Epidermal melanocyte (primary cell): ENCODE data around the gene RNF166.

Experiments used
- DNase-seq: peaks from one replicate; pipeline ENCODE4 v3.0.0; 2011; ENCODE audit warnings: low spot score; ENCODE audit not compliant: insufficient read length

The RNF166 gene

DNA sequence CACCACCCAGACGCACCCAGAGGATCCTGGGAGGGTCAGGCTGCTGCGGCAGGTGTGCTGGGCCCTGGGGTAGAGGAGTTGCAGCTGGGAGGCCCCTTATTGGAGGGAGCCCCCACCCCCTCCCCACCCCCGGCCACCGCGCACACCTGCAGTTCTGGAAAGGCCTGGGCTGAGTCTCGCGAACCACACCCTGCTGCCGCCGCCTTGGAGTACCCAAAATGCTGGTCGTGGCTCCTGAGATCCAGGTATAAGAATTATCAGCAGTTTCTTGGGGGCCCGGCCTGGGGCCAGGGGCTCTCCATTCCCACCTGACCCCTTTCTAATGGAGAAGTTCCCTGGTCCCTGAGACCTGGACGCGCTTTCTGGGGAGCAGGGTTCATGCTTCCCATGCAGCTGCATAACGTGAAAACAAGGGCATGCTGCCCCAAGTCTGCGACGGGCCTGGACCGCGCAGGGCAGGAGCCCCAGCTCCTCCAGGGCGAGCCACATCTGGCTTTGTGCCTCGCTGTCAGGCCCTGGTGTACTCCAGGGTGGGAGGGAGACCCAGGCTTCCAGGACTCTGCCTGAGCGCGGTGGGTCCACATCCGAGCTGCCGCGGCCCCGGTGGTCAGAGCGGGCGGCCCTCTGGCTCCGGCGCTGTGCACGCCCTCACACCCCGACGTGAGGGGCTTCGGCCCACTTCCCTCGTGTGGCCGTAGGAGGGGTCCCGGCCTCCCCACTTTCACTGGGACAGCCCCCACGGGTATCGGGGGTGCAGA, 12.6 kb downstream of the RNF166 start:
- no peak for DNase-seq

DNA sequence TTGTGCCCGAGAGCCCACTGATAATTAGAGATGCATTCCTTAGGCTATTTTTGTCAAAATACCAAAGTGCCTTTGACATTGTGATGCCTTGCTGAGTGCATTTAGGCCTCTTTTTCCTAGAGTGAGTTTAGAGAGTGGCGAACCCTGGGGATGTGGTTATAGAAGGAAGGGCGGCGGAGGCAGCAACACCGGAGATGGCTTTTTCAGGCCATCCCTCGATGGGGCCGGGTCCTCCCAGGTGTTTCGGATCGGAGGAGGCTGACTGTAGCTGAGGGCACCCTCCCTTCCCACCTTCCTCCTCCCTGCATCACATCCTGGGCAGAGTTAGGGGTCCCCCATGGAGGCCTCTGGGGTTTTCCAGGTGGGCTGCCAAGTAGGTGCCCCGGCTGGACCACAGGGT, 13.3 kb downstream of the RNF166 start:
- no peak for DNase-seq

DNA sequence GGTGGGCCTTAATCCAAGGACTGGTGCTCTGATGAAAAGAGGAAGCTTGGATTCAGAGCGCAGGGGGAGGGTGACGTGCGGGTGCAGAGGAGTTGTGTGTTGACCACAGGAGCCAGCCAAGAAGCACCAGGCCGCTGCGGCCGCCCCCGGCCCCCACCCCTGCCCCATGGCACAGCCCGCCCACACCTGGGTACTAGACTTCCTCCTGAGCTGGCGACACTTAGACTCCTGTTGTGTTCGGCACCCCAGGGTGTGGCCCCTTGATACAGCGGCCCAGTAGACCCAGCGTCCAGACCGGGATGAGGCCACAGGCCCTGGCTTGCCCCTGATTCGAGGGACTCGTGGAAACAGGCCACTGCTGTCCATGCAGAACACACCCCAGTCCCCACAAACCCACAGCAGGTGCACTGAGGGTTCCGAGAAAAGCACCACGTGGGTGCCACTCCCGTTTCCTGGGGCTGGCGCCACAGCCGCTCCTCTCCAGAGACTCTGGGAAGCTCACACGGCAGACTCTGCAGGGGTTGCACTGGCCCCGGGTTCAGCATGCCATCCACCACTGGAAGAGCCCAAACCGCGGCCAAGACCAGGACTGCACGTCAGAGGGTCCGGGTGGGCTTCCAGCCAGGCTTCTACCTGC, 14.2 kb downstream of the RNF166 start:
- DNase-seq, result no peak

DNA sequence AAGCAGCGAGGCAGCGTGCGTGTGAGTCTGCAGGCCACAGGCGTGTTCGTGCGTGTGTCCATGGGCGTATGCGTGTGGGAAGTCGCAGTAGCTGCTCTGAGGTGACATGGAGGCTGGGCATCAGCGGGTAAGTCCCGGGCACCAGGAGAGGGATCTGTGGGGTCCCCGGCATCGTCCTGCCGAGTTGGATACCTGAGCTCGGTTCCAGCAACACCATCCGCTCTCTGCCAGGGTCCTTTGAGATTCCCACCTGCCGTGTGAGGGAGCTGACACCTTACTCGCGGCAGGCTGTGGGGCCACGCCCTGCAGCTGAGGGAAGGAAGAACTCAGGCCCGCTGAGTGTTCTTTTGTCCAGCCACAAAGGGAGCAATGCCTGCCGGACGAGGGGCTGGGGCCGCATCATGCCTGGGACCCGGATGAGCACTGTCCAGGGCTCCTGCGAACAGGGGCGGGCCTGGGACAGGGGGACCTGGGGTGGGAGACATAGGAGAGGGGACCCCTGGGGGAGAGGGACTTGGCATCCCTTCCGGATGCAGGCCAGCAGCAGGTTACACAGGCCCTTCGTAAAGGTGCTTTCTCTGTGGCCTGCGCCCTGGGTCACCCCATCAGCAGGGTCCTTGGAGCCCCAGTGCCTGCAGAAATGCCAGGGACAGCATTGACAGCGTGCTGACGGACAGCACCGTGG, 14.9 kb downstream of the RNF166 start:
- DNase-seq, result no peak

DNA sequence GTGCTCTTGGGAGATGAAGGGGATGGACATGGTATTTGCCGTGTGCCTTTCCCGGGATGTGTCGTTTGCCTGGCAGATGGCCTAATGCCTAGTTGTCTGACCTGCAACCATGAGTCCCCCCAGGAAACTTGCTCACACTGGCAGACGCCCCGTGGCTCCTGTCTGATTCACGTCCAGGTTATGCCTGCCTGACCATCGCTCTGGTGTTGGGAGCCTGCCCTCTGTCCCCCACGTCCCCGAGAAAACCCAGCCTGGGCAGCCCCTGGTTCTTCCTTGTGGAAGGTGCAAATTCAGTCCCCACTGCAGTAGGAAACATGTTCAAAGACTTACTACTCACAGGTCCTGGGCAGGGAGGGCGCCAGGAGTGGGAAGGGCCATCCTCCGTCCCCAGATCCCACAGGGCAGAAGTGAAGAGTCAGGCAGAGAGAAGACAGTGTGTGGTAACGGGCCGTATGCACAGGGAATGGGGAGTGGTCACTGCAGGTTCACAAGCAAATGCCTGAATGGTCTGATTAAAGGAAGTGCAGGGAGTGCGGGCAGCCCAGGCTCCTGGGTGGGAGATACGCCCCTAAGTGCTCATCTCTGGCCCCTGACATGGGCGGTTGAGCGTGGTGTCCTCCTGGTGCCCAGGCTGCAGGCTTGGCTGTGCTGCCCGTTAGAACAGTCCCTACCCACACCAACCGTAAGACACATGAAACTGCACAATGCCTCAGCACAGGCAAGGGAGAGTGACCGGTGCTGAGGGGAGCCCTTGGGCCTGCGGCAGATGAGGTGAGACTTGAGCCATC, 15.7 kb downstream of the RNF166 start:
- no peak for DNase-seq

DNA sequence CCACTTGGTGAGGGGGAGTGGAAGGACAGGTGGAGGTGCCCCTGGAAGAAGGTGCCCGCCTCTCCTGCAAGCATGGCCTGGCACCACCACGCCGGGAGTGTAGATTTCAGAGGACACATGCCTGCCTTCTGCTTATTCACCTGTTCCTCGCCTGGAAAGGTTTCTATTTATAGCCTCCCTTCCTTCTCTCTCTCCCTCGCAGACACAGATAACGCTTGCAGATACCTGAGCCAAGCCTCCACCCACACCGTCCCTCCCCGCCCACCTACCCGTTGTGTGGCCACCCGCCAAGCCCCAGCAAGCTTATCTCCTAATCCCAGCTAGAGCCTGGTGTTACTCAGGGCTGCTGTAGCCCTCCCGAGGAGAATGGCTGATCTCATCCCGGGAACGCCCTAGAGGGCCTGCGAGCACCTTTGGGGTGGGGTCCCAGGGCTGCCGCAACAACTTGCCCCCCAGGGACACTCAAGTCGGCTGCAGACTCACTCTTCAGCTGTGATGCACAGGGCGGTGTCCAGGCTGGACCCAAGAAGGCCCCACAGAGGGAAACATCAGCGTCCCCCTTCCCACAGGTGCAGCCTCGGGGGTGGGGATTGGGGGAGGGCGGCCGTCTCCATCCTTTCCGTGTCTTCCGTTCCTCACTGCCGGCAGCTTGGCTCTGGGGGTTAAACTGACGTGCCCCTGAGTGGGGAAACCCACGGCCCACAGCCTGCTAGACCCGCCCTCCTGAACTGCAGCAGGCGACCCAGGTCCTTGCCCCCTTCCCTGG, 18.0 kb downstream of the RNF166 start:
- no peak for DNase-seq

DNA sequence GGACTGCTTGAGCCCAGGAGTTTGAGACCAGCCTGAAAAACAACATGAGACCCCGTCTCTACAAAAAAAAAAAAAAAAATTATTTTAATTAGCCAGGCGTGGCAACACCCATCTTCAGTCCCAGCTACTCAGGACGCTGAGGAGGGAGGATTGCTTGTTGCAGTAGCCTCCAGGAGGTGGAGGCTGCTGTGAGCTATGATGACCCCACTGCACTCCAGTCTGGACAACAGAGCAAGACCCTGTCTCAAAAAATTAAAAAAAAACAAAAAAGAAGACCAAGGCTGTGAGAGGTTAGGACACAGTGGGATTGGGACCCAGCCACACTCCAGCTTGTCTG, 18.6 kb downstream of the RNF166 start:
- no peak for DNase-seq

DNA sequence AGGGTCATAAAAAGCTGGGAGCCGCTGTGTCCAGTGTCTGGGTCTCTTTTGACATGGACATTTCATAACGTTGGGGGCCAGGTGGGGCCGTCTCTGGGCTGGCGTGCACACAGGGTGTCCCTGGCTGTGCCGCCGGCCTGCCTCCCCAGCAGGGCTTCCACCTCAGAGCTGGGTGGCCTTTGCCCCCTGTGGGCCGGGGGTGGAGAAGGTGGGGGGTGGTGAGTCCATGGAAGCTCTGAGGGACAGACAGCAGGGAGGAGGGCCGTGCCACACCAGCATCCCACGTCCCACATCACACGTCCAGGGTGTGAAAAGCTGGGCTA, 19.0 kb downstream of the RNF166 start:
- DNase-seq, result no peak

DNA sequence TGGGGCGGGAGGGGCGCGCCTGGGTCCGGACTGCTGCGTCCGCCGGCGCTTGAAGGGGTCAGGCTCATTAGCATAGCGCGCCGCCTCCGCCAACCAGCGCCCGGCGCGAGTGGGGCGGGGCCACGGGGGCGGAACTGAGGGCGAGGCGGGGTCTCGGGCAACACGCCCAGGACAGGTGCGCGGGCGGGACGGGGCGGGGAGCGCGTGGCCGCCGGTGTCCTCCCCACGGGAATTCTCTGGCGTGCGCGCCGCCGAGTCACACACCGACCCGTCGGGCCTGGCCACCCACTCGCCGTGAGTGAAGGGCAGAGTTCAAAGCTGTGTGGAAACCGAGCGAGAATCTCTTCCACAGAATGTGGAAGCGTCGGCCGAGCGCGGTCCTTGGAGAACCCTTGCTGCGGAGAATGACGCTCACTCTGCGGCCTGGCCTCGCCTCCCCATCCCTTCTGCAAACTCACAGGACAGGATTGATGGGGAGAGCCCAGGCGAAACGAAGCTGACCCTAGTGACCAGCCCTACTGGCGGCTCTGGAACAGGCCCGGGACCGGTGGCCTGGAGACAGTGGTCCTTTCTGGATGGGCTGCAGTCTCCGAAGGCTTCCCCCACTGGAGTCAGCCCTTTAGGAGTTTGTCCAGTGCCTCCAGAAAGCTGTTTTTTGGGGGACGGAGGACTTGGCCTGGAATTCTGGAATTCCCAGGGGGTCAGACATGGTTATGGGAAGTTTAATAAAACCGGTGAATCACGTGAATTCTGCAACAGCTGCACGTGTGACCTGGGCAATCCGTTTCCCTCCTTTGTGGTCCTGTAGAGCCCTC, 19.6 kb downstream of the RNF166 start, which contains the start of gene SNAI3:
TSS of gene SNAI3 (minus strand) at position 69 of the 815 bp plus-strand sequence. CDS start 101 bp downstream, outside the sequence.
- DNase-seq, result peak; percentile 84

DNA sequence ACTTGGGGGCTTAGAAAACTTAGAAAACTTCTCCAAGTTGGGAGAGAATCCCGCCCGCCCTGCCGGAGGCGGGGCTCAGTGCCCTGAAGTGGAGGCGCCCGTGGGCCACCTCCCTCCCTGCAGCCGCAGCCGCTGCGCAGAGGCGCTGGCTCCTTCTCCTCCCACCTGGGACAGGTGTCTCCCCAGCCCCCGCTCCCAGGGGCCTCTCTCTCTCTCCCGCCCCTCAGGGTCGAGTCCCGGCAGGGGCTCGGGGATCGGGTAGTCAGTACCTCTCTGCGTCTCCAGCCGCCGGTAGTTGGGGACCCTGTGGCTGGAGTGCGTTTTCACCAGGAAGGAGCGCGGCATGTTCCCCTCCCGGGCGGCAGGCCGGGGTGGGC, 20.2 kb downstream of the RNF166 start:
- DNase-seq, result no peak

DNA sequence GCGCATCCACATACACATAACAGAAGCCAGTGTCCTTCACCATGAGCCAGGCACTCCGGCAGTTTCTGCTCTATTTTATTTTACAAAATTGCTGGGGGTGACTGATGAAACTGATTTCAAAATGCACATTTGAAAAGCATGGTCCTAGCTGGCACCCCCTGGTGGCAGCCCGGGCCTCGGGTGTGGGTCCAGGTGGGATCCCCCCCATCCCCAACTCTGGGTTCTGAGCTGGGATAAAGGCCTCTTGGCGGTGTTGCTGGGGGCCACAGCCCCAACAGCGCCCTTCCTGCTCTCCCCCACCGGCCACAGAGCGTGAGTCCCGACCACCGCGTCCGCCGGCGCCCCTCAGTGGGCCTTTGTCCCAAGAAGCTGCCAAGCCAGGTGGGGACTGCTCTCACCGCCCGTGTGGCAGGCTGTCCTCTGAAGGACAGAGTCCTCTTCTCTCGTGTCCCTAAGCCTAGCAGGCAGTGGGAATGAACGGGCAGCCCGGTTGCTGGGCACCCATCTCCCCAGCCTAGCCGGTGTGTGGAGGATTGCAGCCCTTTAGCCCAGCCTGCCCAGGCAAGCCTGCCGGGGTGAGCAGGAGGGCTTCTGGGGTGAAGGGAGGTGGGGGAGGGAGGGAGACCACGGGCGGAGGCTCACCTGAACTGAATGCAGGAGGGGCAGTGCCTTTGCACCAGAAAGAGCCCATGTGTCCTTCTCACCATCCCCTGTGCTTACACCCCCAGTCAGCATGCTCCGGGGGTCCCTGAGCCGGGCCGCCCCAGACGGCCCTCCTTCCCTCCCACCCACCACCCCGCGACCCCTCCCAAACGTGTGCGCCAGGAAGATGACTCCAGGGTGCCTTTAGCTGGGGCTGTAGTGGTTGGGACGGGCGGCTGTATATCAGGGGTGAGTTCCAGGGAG, 20.8 kb downstream of the RNF166 start:
- peak; percentile 61 for DNase-seq

DNA sequence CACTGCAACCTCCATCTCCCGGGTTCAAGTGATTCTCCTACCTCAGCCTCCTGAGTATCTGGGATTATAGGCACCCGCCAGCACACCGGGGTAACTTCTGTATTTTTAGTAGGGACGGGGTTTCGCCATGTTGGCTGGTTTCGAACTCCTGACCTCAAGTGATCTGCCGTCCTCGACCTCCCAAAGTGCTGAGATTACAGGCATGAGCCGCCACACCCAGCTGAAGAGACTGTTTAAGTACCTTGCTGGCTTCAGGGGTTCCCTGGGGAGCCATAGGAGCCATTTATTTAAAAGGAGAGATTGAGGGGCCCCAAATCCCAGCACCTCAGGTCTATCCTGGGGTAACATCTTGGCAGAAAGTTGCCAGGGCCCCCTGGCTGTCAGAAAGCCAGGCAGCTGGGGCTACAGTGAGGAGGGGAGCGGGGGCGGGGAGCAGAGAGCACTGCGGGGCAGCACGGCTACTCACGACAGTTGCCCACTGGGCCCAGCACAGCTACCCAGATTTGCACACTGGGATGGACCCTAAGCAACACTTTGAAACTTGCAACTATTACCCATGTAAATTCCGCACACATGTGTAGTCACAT, 21.5 kb downstream of the RNF166 start:
- no peak for DNase-seq

DNA sequence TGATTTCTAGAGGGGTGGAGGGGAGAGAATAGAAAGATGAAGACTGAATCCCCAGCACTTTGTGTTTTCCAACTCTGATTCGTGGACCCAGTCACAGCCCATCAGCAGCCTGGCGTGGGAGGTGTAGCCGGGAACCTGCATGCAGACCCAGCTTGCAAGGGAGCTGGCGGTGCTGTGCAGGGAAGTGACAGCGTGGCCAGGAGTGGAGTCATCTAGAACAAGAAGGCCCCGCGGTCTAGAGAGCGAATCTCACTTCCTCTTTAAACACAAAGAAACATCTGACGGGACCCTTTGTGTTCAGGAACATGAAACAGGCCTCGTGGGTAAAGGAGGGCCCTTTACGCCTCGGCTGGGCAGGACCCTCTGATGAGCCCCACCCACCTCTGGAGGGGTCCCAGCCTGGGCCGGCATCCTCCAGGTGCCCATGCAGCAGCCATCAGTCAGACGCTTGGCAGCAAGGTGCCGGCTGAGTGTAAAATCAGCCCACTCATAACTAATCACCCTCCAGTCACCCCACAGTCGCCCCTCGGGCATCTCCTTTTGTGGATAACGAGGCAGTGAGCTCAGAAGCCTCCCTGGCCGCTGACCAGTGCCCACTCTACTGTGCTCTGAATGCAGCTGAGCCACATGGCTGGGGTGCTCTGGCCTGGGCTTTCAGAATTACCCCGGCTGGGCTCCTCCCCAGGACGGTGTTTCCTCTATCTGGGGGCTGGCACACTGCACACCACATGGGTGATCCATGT, 24.3 kb downstream of the RNF166 start:
- no peak for DNase-seq

DNA sequence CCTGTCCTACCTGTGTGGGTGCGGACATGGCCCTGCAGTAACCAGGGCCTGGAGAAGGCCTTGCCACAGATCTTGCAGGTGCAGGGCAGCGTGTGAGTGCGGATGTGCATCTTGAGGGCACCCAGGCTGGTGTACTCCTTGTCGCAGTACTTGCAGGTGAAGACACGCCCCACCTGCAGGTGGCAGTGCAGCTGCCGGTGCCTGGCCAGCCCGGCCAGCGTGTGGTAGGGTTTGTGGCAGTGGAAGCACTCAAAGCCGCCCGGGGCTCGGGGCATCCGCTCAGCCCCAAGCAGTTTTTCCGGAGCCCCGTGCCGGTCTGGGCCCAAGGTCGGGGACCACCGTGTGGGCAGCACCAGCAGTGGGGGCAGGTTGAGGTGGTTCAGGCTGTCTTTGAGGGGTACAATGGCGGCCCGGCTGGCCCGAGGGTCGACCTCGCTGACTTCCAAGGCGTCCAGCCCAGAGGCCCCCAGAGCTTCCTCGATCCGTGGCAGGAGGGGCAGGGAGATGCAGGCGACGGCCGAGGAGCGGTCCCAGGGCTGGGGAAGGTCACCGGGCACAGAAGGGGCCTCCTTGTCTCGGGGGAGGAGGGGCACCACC, 25.0 kb downstream of the RNF166 start:
- no peak for DNase-seq

DNA sequence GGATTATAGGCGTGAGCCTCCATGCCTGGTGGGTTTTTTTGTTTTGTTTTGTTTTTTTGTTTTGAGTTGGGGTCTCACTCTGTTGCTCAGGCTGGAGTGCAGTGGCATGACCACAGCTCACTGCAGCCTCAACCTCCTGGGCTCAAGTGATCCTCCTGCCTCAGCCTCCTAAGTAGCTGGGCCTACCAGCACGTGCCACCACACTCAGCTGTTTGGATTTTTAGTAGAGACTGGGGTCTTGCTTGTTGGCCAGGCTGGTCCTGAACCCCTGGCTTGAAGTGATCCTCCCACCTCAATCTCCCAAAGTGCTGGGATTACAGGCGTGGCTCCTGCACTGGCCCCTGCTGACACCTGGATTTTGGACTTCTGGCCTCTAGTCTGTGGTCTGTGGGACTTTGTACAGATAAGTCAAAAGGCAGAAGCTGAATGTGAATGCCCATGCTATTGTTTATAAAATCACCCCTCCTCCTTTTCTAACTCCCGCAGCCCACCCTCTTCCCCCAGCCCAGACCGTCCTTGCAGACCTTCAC, 25.6 kb downstream of the RNF166 start:
- DNase-seq, result no peak

DNA sequence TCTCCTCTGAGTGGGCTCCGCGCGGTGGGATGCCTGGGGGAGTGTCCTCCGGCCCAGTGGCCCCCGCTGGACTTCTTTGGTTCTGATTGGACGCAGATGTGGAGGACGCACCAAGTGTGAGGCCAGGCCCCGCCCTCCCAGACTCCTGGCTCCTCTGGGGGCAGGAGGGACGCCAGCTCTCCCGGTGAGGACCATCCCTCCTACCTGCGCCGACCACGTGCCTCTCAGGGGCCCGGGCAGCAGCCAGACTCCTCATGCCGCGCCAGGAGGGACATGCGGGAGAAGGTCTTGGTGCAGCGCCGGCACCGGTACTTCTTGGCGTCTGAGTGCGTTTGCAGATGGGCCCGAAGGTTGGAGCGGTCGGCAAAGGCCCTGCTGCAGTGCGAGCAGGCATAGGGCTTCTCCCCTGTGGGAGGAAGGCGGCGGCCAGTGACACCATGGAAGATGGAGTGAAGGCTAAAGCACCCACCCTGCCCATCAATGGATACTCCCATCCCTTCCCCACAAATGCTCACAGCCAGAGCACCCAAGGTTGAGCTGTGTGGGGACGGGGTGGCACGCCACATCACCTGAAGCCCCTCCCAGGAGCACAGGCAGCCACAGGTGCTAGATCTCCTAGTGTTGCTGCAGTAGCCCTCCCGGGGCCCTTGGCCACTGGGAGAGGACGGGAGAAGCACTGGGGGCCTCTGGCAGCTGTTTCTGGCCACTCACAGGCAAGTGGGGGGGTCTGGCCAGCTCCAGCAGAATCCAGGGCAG, 27.8 kb downstream of the RNF166 start:
- no peak for DNase-seq

DNA sequence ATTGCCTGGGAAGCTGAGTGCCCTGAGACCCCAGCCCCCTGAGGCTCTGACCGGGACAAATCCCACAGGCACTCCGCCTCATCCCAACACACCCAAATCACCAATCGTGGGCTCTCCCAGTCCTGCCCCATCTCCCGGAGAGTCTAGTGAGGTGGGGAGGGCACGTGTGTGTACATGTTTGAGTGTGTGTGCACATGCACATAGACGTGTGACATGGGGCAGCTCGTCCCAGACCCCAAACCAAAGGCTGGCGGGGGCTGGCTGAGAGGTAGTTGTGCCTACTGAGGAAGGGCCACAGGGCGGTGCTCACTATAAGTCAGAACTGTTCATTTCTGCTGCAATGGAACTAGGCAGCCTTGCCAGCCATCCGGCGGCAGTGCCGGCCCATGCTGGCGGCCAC, 28.5 kb downstream of the RNF166 start:
- no peak for DNase-seq
